NCI-H1930 (cell line): ENCODE measurements around the gene ZNF319.
A peak's percentile ranks its signal among the peaks of the same experiment; 100 is the strongest.

Source experiments
- DNase-seq, 2 experiments: peaks; one replicate each; lab custom pipeline; 2025; lab: John Stamatoyannopoulos, UW

Gene ZNF319

DNA sequence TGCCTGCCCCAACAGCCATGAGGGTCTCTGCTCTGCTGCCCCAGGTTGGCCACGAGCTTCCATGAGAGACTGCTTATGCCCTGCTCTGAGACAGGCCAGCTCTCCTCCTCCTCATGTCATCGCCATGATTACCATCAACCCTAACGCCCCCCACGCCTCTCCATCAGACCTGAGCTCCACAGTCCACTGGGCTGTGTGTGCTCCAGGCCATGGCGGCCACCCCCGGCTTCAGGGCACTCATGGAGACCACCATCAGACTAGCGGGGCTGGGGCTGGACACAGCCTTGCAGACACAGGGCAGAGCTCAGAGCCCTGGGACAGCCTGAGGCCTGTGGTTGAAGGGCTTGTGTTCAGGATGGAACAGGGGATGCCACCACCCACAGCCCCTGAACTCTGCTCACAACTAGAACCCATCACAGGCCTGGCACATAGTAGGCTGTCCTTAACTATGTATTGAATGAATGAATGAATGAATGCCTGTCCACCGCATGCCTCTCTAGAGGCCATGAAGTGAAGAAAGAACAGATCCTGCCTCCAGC, 44.1 kb downstream of the ZNF319 start:
- no peak for DNase-seq

DNA sequence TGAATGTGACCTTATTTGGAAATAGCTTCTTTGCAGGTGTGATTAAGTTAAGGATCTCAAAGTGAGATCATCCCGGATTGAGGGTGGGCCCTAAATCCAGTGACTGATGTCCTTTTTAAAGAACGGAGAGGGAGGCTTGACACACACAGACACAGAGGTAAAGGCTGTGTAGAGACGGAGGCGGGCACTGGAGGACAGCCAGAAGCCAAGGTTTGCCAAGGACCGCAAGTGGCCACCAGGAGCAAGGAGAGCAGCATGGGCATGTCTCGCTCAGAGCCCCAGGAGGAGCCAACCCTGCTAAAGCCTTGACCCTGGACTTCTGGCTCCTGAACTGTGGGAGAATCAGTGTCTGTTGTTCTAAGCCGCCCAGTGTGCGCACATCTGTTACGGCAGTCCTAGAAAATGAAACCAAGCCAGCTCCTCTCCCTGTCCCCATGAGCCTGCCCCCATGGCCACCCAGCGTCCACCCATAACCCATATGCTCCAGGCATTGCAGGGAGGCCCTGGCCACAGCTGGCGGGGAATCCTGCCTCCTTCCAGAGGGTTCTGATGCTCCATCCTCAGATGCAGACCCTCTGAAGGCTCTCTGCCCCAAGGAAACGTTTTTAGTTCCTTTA, 44.8 kb downstream of the ZNF319 start:
- no peak for DNase-seq

DNA sequence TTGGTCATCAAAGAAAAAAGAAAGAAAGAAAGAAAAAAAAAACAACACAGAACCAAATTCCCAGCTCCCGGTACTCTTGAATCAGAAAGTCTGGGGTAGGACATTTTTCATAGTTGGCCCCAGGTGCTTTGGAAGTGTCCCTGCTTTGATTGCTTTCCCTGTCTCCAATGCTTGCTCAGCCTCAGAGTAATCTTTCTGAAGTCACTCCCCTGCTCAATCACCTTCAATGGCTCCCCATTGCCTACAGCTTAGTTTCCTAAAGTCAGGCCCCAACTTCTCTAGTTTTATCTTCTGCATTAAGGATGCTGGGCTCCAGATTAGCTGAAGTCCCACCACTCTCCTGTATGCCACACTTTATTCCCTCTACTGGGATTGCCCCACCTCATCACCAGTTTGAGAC, 46.6 kb downstream of the ZNF319 start:
- no peak for DNase-seq

- DNase-seq = no peak
Observed at GRCh38 chr16:57952909-57953308, 47.6 kb downstream of the ZNF319 start.

DNA sequence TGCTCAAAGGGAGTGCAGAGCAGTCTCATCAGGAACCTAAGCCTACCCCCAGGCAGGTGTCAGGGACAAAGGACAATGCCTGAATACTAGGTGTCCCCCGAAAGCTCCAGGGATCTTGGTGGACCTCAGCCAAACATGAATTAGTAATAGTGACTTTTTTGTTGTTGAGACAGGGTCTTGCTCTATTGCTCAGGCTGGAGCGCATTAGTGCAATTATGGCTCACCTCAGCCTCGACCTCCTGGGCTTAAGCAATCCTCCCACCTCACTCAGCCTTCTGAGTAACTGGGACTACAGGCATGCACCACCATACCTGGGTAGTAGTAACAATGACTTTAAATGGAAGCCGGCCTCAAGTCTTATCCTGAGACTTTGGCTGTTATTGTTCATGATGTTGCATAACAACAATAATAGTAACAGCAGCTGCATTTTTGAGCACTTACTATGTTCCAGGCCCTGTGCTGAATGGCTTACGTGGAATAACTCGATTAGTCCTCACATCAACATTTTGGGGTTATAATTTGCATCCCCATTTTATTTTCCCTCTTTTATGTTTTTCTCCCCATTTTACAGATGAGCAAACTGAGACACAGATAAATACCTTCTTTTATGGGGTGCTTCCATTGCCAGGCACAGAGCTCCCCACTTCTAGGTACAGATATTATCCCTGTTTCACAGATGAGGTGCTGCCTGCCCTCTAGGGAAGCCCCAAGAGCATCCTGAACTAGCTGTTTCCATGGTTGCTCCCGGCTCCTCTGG, 49.1 kb downstream of the ZNF319 start:
- DNase-seq = no peak

GRCh38 chr16:57950382-57950781, 50.1 kb downstream of the ZNF319 start:
- DNase-seq = no peak

DNA sequence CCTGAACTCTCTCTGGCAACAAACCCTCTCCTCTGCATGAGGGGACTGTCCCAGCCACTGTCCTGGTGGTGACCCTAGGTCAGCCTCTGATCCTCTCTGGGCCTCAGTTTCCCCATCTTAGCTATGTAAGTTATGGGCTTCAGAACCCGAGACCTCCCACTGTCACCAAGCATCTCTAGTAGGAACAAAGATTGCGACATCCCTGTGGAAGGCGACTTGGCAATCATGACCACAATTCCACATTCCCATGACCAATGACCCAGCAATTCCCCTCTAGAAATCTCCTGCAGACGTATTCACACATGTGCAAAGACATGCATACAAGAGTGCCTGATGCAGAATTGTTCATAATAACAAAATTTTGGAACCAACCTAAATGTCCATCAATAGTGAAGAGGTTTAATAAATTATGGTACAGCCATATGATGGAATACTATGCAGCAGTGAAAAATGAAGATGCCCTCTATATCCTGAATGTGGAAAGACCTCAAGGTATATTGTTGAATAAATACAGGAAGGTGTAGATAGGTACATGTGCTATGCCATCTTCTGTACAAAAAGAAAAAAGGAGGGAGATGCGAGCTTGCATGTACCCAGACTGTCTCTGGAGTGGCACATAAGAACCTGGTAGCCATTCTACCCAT, 50.8 kb downstream of the ZNF319 start:
- no peak for DNase-seq

- no peak for DNase-seq
Observed at GRCh38 chr16:57949013-57949412, 51.5 kb downstream of the ZNF319 start.

GRCh38 chr16:57948027-57948426, 52.4 kb downstream of the ZNF319 start:
- no peak for DNase-seq

GRCh38 chr16:57947261-57947660, 53.2 kb downstream of the ZNF319 start:
- DNase-seq = no peak

GRCh38 chr16:57946181-57946801, 54.2 kb downstream of the ZNF319 start:
- DNase-seq = peak; percentile 2 to 5

DNA sequence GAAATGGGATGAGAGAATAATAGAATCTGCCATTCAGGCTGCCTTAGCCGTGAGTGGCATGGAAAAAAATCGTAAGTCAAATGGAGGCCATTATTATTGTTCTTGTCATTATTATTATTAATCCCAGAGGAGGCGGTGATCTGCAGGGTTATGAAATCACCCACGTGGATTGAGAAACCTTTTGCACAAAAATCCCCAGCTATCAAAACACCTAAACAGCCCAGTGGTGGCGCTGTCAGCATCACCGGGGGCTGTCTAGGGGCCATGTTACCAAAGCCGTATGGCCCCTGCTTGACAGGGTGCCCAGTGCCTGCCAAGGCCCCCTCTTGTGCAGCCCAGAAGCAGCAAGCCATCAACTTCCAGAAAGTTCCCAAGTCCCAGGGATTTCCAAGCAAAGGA, 54.7 kb downstream of the ZNF319 start:
- peak in 1 of 2 experiments; percentile 5 for DNase-seq

- DNase-seq = no peak
Observed at GRCh38 chr16:57944970-57945739, 55.3 kb downstream of the ZNF319 start.
